Activated naive CD4-positive, alpha-beta T cell treated with Interleukin-2 at 50 U/mL for 16 hours (primary cell): Measurements from ENCODE around the gene PRUNE2.
"Not testable (repeated sequence)": the region's sequence is repeated elsewhere in the genome, so short reads cannot be mapped to it uniquely, and the experiment has no call there.

ENCODE experiments used
- DNase-seq: peaks from one replicate; pipeline ENCODE4 v3.0.0-alpha.2; 2020

The PRUNE2 gene

GRCh38 chr9:76784881-76785280 lies 121.0 kb downstream of the PRUNE2 start:
- DNase-seq, result no peak

DNA sequence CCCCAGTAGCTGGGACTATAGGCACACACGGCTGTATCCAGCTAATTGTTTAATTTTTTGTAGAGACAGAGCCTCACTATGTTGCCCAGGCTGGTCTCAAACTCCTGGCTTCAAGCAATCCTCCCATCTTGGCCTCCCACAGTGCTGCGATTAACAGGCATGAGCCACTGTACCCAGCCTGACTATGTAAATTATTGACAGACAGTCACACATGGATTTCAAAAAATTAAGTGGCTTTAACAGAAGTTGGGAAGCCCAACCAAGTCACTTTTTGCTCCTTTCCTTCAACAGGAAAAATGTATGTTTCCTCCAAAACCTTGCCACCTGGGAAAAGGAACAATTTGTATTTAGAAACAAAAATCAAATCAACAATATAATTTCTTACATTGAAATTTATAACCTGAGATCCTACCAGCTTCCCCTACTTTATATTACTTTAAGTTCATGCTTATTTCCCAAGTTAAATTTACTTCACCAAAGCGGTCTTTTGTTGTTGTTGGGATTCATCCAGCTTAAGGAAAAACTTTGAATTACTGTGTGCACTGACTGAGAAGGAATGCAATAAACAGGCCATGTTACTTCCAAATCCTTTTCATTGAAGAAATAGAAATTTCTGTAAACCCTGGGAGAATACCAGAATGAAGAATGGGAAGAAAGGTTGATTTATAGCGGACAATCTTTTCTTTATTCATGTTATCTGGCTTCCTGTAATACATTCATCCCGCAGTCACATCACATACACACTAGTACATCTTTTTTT lies 133.0 kb downstream of the PRUNE2 start:
- DNase-seq, result no peak

DNA sequence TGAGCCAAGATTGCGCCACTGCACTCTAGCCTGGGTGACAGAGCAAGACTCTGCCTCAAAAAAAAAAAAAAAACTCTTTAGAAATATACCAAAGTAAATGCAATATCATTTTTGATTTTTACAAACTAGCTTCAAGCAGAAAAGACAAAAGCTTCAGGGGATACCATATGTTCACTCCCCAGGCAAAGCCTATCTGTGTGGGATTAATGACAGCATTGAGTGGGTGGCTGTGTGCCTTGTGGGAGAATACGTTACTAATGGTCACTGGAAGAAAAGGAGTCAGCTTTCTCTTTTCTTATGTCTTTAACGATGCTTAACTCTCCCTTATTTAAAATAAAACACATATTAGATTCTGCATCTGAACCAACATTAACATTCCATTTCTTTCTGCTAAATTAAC lies 139.8 kb downstream of the PRUNE2 start:
- no peak for DNase-seq

DNA sequence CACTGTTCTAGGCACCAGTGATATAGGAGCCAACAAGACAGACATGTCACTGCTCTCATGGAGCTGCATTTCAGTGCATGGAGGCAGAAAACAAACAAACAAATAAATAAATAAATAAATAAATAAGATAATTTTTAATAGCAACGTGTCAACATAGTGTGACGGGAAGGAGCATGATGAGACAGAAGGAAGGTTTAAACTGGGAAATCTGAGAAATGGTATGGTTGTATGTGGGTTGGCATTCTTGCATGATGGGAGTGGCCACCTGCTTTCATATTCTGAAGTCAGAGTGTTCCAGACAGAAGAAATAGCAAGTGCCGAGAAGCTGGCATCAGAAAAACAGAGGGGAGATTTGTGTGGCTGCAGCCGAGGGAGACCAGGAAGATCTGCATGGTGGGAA lies 141.8 kb downstream of the PRUNE2 start, which contains the start of gene PCA3:
PCA3 (plus strand) TSS at position 301 of the 400 bp plus-strand sequence.
- DNase-seq, result no peak

GRCh38 chr9:76761448-76761847 lies 144.5 kb downstream of the PRUNE2 start:
- DNase-seq, result no peak

- no peak for DNase-seq
Observed at GRCh38 chr9:76759732-76760131, 146.2 kb downstream of the PRUNE2 start.

- DNase-seq, result no peak
Observed at GRCh38 chr9:76758476-76758875, 147.4 kb downstream of the PRUNE2 start.

DNA sequence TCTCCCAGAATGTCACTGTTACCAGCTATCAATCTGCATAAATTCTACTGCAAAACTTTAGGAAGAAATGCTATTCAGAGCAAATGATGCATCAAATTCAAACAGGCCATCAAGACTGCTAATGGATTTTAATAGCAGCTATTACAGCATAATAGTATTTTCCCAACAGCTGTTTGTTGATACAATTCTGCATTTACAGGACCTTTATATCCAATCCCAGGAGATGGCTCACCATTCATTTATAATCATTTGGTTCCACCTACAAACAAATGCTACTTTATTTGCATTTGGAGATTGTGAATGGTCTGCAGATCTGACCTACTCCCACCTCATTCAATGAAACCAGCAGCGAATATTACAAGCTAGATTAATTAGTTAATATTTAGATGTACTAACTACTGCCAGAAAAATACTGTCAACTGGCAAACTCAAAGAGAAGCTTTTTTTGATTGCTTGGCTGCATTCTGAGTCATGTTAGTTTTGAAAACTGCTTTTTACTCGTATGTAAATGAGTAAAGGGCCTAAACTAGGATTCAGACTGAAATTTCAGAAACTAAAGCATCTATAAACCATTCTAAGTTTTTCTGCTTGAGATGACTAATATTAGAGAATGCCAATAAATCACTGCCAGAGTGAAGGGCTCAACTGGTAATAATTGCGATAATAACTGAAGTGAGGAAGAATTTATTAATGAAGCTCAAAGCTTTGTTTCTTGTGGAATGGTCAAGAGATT lies 148.8 kb downstream of the PRUNE2 start:
- DNase-seq, result no peak

GRCh38 chr9:76756268-76756640 lies 149.7 kb downstream of the PRUNE2 start:
- no peak for DNase-seq

DNA sequence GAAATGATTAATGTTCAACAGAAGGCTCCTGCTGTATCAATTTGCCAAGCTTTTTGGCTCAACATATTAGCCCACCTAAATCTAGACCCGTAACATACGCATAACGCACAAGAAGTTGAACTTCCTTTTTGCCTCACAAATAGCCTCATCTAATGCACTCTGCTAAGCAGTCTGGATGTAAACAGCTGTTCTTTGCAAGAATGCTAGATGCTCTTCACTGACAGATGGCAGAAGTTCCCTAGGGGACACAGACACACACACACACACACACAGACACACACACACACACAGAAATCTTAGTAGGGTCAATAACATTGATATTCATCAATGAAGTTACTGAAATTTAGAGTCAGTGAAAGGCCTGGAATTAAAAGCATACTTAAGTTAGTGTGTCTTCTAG lies 154.9 kb downstream of the PRUNE2 start:
- no peak for DNase-seq

- no peak for DNase-seq
Observed at GRCh38 chr9:76744336-76744735, 161.6 kb downstream of the PRUNE2 start.

DNA sequence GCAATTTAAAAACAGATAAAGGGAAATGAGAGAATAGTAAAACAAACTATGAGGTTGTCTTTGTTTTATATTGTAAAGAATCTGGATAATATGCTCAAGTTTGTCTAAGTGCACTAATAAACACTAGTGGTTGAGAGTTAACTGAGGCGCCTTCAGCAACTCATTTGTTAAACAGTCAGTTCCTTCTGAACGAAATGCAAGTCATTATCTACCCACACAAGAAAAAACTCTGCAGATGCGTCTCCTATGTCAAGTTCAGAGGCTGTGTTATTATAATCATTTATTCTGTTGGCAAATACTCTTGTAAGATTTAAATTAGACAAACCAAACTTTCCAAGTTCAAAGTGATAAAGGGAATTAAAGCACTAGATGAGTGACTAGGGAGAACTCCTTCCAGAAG lies 162.0 kb downstream of the PRUNE2 start:
- no peak for DNase-seq

DNA sequence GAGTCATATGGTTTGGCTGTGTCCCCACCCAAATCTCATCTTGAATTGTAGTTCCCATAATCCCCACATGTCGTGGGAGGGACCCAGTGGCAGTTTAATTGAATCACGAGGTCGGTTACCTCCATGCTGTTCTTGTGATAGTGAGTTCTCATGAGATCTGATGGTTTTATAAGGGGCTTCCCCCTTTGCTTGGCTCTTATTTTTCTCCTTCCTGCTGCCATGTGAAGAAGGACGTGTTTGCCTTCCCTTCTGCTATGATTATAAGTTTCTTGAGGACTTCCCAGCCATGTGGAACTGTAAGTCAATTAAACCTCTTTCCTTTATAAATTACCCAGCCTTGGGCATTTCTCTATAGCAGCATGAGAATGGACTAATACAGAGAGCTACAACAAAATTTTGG lies 163.0 kb downstream of the PRUNE2 start:
- not testable (repeated sequence) for DNase-seq

DNA sequence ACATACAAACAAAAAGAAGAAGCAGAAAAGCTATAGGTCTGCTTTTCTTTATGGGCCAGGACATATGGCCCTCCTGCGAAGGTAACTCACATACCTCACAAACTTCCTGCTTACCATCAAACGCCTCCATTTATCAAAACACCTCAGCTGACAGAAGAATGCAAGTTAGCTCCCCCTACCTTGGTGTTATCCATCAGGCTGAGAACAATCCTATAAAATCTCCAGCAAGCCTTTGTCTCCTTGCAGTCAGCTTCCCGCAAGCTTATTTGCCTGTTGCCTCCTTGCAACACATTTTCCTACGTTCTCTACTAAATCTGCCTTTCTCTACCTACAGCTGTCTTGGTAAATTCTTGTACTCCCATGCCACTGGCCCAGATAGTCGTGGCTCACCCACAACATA lies 164.4 kb downstream of the PRUNE2 start:
- DNase-seq, result no peak

GRCh38 chr9:76738402-76738801 lies 167.5 kb downstream of the PRUNE2 start:
- no peak for DNase-seq

GRCh38 chr9:76737154-76737902 lies 168.6 kb downstream of the PRUNE2 start:
- DNase-seq, result no peak

- DNase-seq, result no peak
Observed at GRCh38 chr9:76734716-76735115, 171.2 kb downstream of the PRUNE2 start.

DNA sequence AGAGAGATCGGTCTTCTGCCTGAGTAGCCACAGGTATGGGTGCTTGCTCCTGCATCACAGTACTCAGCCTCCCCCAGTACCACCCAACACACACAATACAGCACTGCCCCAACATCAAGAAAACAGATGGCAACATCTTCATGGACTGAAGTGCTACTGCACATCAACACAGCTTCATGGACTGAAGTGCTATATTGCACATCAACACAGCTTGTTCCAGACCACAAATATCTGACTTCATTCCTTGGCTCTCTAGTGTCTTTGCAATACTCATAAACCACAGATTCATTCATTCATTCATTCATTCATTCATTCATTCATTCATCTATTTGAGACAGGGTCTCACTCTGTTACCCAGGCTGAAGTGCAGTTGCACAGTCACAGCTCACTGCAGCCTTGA lies 172.8 kb downstream of the PRUNE2 start:
- no peak for DNase-seq

- no peak for DNase-seq
Observed at GRCh38 chr9:76732341-76732958, 173.5 kb downstream of the PRUNE2 start.

GRCh38 chr9:76730801-76731200 lies 175.1 kb downstream of the PRUNE2 start:
- DNase-seq, result no peak

DNA sequence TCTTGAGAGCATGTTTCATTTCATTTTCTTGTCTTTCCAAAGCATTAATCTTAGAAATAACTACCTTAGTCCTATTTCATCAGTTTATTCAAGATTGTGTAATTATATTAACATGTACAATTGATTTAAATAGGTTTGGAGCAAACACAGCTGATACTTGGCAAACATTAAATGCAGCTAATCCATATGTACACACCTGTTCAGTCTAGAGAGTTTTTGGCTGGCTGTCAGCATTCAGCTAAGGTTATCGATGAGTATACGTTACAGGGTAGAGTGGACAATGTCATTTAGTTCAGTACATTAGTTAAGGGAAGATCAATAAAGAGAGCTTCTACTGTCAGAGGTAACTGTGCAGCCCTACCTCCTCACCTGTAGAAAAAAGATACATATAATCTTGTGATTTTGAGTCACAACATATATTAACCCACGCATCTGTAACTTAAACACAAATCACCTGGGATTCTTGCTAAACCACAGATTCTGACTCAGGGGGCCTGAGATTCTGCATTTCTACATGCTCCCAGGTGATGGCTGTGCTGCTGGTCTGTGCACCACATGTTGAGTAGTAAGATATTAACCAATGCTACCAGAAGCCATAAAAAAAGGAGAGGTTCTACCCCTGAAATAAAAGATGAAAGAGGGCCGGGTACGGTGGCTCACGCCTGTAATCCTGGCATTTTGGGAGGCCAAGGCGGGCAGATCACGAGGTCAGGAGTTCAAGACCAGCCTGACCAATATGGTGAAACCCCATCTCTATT lies 175.8 kb downstream of the PRUNE2 start:
- DNase-seq, result no peak

DNA sequence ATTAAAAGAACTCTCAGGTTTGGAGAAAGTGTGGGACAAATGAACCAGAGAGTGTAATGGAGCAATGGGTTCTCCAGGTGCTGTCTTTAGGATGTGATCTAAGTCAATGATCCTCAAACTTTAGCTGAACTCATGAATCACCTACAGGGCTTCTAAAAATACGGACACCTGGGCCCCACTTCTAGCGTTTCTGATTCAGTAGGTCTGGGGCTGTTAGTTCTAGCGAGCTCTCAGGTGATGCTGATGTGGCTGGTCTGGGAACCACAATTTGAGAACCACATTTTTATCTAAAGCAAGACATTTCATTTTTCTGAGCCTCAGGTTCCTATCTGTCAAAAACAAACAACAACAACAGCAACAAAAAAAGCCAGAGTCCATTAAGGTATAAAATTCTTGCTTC lies 176.8 kb downstream of the PRUNE2 start:
- no peak for DNase-seq

DNA sequence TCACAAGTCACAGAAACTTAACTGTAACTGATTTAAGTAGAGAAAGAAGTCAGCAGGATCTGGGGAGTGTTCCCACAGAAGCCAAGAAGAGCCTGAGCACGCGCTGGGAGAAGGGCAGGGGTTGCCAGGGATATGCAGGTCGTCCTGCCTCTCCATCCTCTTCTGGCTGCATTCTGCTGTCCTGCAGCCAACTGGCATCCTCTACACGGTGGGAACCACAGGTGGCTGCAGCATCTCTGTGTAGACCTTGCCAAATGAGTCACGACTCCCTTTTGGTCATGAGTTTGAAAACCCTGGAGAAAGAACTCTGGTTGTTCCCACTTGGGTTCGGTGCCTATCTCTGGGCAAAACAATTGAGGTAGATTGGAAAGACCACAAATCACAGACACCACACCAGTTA lies 180.0 kb downstream of the PRUNE2 start:
- no peak for DNase-seq
